Kidney (tissue), 14 donors: ENCODE results near the gene WDR4. TPM values are rescaled to one million over a fixed set of nuclear protein-coding genes. Genes with fewer than 3 reads are reported as not detected.

Experiments
- DNase-seq, 5 donors: peaks; one replicate each; pipeline ENCODE4 v3.0.0-alpha.2; 2013 to 2020
- FAIRE-seq: peaks from 2 replicates; lab custom pipeline; 2012; peaks lifted over from hg19 to GRCh38; lab: Jason Lieb, UNC
- H3K27ac ChIP-seq, 2 donors: one replicate each; pipeline ENCODE4 v1.7.0; 2013; ENCODE audit warnings: low read depth in 2 of 2, low read length in 2 of 2, inconsistent platforms in 1 of 2
- H3K27me3 ChIP-seq: one replicate; pipeline ENCODE4 v1.7.1; 2013; ENCODE audit warnings: low read length, inconsistent platforms; ENCODE audit not compliant: control insufficient read depth, insufficient read depth
- H3K36me3 ChIP-seq, 3 donors: one replicate each; pipeline versions ENCODE4 v1.7.0 to v1.7.1; 2013; ENCODE audit warnings: low read length in 3 of 3, control low read depth in 1 of 3, inconsistent platforms in 1 of 3; ENCODE audit not compliant: insufficient read depth in 3 of 3, control insufficient read depth in 2 of 3
- H3K4me1 ChIP-seq, 3 donors: one replicate each; pipeline versions ENCODE4 v1.7.0 to v1.7.1; 2013; ENCODE audit warnings: low read length in 3 of 3, inconsistent platforms in 1 of 3, low read depth in 1 of 3; ENCODE audit not compliant: control insufficient read depth in 2 of 3, insufficient read depth in 2 of 3
- H3K4me3 ChIP-seq, 3 donors: one replicate each; pipeline versions ENCODE4 v1.7.0 to v1.8.1; 2013; ENCODE audit warnings: low read length in 3 of 3, control low read depth in 1 of 3, inconsistent platforms in 1 of 3
- H3K9ac ChIP-seq, 3 donors: one replicate each; pipeline versions ENCODE4 v1.7.0 to v1.7.1; 2013; ENCODE audit warnings: low read length in 3 of 3, control low read depth in 1 of 3, inconsistent platforms in 1 of 3
- H3K9me3 ChIP-seq, 3 donors: one replicate each; pipeline versions ENCODE4 v1.7.0 to v1.7.1; 2013; ENCODE audit warnings: low read length in 3 of 3, control low read depth in 1 of 3, inconsistent platforms in 1 of 3; ENCODE audit not compliant: control insufficient read depth in 2 of 3, insufficient read depth in 1 of 3
- CTCF ChIP-seq: IDR thresholded peaks from 3 replicates; pipeline ENCODE4 v1.5.1; 2012; ENCODE audit warnings: mild to moderate bottlenecking, moderate library complexity, borderline replicate concordance; ENCODE audit not compliant: insufficient read depth; ENCODE audit errors: extremely low read depth
- intact Hi-C: fragments of 100-400 bp; cut with DNase I; formaldehyde crosslinking; loops from one replicate; pipeline ENCODE4 v1.11.1; 2022
- polyA plus RNA-seq: library from polyadenylated mRNA; stranded (reverse); fragments of 350-450 nt; fragmentation: Illumina TruSeq; extraction: RNeasy Lipid Tissue Mini Kit (QIAGEN cat#74804); gene quantifications from one replicate; pipeline ENCODE4 v1.2.3, GENCODE V29; 2014; ENCODE audit warnings: low read depth, low replicate concordance; ENCODE audit not compliant: insufficient read depth
- total RNA-seq: library from RNA; stranded (reverse); fragmentation: NEBNext Ultra II Directional; extraction: Animal tissue kit (Norgen Biotek cat#: 25700); gene quantifications from one replicate; pipeline ENCODE4 v1.2.1, GENCODE V29; 2021
- donor health status: control.
- donor health status: control.
- donor health status: control.
- donor health status: control.
- donor health status: control.
- donor health status: DM: yes; HTN: yes; CAD: no.
- donor health status: Normal renal cell carcinoma (clear cell type).

Gene WDR4
- total and polyA plus RNA-seq, 2 donors from 2014 or later: 4.8 to 20.4 TPM

DNA sequence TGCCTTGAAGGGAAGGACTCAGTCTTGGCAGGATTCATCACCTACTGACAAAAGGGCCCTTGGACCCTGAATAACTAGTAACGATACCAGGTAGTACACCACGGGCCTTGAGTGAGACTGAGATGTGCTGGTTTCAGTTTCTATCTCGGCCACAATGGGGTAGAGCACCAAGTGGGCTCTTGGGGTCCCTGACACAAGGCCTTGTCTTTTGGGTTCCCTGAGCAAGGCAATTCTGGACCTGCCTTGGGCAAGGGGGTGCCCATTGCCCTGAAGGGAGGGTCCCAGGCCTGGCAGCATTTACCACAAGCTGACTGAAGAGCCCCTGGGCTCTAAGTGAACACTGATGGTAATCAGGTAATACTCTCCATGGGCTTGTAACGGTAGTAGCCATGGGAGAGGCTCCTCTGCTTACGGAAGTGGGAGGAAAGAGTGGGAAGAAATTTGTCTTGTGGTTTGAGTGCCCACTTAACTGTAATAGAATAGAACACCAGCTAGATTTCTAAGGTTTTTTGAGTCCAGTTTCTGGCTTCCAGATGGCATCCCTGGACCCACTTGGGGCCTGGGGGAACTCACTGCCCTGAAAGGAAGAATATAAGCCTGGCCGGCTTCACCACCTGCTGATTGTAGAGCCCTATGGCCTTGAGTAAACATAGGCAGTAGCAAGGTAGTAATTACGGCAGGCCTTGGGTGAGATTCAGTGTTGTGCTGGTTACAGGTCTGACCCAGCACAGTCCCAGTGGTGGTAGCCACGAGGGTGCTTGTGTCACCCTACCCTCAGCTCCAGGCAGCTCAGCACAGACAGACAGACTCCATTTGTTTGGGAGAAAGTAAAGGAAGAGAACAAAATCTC is 58.5 kb downstream of the WDR4 start:
- Histone ChIP-seq H3K9ac (no peak overlapping the region), H3K4me3 (no peak overlapping the region), H3K27me3 (no peaks in the 10 kb centered on the region), H3K27ac (no peak overlapping the region), H3K36me3 (no peaks in the 10 kb centered on the region), H3K4me1 (no peaks in the 10 kb centered on the region), H3K9me3 (no peaks in the 10 kb centered on the region)
- DNase-seq: no peak
- FAIRE-seq: no peak
- intact Hi-C loops: no loop called here
- no peak for TF ChIP-seq CTCF

- Histone ChIP-seq H3K36me3 (no peaks in the 10 kb centered on the region), H3K9me3 (no peaks in the 10 kb centered on the region), H3K4me1 (no peaks in the 10 kb centered on the region), H3K27me3 (no peaks in the 10 kb centered on the region), H3K4me3 (no peak overlapping the region), H3K9ac (no peak overlapping the region), H3K27ac (no peak overlapping the region)
- no peak for DNase-seq
- no peak for TF ChIP-seq CTCF
- intact Hi-C loops: loop anchor here (10.0 kb wide), 1 partner anchor 225 kb away; no protein-coding TSS in a partner anchor
- no peak for FAIRE-seq
Measured at GRCh38 chr21:42819861-42820615, 59.3 kb downstream of the WDR4 start.

DNA sequence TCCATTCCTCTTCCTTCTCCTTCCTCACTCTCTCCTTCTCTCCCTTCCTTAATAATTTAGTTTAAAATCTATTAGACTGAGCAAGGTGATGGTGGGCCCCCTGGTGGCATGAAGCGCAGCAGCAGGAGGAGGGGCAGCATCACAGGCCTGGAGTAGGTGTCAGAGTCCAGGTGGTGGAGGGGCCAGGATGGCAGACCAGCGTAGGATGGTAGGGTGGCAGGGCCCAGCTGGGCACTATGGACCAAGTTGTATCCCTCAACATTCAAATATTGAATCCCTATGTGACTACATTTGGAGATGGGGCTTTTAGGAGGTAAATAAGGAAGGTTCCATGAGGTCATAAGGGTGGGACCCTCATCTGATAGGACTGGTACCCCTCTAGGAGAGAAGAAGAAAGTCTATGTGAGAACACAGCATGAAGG is 61.0 kb downstream of the WDR4 start:
- peak; percentile 83 for FAIRE-seq
- Histone ChIP-seq H3K9me3 (no peaks in the 10 kb centered on the region), H3K36me3 (no peaks in the 10 kb centered on the region), H3K4me1 (no peaks in the 10 kb centered on the region), H3K4me3 (no peak overlapping the region), H3K27ac (no peak overlapping the region), H3K9ac (no peak overlapping the region), H3K27me3 (no peaks in the 10 kb centered on the region)
- peak; percentile 81 for TF ChIP-seq CTCF
- peak in 4 of 5 donors; percentile 42 to 82 (median 68) for DNase-seq
- intact Hi-C loops: loop anchor here (10.0 kb wide), 1 partner anchor 224 kb away; no protein-coding TSS in a partner anchor
